ENCODE measurements around the gene HABP2.

DNA sequence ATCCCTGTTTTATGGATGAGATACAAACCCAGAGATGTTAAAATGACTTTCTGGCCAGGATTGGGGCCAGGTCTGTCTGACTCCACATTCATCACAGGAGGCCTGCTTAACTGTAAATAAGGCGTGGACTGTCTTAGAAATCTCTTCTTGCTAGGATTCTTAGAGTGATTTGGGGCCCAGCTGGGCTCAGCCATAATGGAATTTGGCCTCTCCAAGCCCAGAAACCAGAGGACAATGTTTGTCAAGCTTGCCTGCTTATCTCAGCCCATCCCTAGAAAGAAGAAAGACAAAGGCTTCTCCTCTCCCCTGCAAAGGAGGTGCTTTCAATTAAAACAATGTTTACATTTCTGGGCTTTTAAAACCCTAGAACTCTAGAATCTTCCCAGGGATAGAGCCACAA lies 2.9 kb downstream of the HABP2 start:
- TF ChIP-seq, protein P1, sequence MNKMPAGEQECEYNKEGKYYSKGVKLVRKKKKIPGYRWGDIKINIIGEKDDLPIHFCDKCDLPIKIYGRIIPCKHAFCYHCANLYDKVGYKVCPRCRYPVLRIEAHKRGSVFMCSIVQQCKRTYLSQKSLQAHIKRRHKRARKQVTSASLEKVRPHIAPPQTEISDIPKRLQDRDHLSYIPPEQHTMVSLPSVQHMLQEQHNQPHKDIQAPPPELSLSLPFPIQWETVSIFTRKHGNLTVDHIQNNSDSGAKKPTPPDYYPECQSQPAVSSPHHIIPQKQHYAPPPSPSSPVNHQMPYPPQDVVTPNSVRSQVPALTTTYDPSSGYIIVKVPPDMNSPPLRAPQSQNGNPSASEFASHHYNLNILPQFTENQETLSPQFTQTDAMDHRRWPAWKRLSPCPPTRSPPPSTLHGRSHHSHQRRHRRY (tag by site-specific recombination; IDR thresholded peaks at IDR 0.05): no peak
- TF ChIP-seq, protein P2, sequence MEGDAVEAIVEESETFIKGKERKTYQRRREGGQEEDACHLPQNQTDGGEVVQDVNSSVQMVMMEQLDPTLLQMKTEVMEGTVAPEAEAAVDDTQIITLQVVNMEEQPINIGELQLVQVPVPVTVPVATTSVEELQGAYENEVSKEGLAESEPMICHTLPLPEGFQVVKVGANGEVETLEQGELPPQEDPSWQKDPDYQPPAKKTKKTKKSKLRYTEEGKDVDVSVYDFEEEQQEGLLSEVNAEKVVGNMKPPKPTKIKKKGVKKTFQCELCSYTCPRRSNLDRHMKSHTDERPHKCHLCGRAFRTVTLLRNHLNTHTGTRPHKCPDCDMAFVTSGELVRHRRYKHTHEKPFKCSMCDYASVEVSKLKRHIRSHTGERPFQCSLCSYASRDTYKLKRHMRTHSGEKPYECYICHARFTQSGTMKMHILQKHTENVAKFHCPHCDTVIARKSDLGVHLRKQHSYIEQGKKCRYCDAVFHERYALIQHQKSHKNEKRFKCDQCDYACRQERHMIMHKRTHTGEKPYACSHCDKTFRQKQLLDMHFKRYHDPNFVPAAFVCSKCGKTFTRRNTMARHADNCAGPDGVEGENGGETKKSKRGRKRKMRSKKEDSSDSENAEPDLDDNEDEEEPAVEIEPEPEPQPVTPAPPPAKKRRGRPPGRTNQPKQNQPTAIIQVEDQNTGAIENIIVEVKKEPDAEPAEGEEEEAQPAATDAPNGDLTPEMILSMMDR (tag by site-specific recombination; IDR thresholded peaks at IDR 0.05): no peak
- TF ChIP-seq, protein P3, sequence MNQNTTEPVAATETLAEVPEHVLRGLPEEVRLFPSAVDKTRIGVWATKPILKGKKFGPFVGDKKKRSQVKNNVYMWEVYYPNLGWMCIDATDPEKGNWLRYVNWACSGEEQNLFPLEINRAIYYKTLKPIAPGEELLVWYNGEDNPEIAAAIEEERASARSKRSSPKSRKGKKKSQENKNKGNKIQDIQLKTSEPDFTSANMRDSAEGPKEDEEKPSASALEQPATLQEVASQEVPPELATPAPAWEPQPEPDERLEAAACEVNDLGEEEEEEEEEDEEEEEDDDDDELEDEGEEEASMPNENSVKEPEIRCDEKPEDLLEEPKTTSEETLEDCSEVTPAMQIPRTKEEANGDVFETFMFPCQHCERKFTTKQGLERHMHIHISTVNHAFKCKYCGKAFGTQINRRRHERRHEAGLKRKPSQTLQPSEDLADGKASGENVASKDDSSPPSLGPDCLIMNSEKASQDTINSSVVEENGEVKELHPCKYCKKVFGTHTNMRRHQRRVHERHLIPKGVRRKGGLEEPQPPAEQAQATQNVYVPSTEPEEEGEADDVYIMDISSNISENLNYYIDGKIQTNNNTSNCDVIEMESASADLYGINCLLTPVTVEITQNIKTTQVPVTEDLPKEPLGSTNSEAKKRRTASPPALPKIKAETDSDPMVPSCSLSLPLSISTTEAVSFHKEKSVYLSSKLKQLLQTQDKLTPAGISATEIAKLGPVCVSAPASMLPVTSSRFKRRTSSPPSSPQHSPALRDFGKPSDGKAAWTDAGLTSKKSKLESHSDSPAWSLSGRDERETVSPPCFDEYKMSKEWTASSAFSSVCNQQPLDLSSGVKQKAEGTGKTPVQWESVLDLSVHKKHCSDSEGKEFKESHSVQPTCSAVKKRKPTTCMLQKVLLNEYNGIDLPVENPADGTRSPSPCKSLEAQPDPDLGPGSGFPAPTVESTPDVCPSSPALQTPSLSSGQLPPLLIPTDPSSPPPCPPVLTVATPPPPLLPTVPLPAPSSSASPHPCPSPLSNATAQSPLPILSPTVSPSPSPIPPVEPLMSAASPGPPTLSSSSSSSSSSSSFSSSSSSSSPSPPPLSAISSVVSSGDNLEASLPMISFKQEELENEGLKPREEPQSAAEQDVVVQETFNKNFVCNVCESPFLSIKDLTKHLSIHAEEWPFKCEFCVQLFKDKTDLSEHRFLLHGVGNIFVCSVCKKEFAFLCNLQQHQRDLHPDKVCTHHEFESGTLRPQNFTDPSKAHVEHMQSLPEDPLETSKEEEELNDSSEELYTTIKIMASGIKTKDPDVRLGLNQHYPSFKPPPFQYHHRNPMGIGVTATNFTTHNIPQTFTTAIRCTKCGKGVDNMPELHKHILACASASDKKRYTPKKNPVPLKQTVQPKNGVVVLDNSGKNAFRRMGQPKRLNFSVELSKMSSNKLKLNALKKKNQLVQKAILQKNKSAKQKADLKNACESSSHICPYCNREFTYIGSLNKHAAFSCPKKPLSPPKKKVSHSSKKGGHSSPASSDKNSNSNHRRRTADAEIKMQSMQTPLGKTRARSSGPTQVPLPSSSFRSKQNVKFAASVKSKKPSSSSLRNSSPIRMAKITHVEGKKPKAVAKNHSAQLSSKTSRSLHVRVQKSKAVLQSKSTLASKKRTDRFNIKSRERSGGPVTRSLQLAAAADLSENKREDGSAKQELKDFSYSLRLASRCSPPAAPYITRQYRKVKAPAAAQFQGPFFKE (tag by site-specific recombination; IDR thresholded peaks at IDR 0.05; ENCODE audit: borderline replicate concordance): no peak
- TF ChIP-seq ZNF585B (tag by site-specific recombination; IDR thresholded peaks at IDR 0.05) (no peak), ZNF274 (IDR thresholded peaks at IDR 0.05; ENCODE audit: low read length) (no peak), ZNF274 (tag by site-specific recombination; IDR thresholded peaks at IDR 0.05; ENCODE audit: borderline replicate concordance) (no peak)
- TF ChIP-seq, protein P4, sequence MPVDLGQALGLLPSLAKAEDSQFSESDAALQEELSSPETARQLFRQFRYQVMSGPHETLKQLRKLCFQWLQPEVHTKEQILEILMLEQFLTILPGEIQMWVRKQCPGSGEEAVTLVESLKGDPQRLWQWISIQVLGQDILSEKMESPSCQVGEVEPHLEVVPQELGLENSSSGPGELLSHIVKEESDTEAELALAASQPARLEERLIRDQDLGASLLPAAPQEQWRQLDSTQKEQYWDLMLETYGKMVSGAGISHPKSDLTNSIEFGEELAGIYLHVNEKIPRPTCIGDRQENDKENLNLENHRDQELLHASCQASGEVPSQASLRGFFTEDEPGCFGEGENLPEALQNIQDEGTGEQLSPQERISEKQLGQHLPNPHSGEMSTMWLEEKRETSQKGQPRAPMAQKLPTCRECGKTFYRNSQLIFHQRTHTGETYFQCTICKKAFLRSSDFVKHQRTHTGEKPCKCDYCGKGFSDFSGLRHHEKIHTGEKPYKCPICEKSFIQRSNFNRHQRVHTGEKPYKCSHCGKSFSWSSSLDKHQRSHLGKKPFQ (tag by site-specific recombination; IDR thresholded peaks at IDR 0.05): no peak
- TF ChIP-seq, protein P5, sequence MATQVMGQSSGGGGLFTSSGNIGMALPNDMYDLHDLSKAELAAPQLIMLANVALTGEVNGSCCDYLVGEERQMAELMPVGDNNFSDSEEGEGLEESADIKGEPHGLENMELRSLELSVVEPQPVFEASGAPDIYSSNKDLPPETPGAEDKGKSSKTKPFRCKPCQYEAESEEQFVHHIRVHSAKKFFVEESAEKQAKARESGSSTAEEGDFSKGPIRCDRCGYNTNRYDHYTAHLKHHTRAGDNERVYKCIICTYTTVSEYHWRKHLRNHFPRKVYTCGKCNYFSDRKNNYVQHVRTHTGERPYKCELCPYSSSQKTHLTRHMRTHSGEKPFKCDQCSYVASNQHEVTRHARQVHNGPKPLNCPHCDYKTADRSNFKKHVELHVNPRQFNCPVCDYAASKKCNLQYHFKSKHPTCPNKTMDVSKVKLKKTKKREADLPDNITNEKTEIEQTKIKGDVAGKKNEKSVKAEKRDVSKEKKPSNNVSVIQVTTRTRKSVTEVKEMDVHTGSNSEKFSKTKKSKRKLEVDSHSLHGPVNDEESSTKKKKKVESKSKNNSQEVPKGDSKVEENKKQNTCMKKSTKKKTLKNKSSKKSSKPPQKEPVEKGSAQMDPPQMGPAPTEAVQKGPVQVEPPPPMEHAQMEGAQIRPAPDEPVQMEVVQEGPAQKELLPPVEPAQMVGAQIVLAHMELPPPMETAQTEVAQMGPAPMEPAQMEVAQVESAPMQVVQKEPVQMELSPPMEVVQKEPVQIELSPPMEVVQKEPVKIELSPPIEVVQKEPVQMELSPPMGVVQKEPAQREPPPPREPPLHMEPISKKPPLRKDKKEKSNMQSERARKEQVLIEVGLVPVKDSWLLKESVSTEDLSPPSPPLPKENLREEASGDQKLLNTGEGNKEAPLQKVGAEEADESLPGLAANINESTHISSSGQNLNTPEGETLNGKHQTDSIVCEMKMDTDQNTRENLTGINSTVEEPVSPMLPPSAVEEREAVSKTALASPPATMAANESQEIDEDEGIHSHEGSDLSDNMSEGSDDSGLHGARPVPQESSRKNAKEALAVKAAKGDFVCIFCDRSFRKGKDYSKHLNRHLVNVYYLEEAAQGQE (tag by site-specific recombination; IDR thresholded peaks at IDR 0.05): no peak

Data from HEK293 (cell line).